Neural cell (in vitro differentiated cells): ENCODE measurements around the gene BAIAP2L1. TPM values are rescaled to one million over a fixed set of nuclear protein-coding genes. Genes with fewer than 3 reads are reported as not detected.
A peak's percentile ranks its signal among the peaks of the same experiment; 100 is the strongest.
"Not testable (repeated sequence)": the region's sequence is repeated elsewhere in the genome, so short reads cannot be mapped to it uniquely, and the experiment has no call there.

Experiments used
- H2AFZ ChIP-seq: fragments of 200-600, 300-800 bp; sonication (generic), shearing (Covaris generic); 2 replicates; pipeline ENCODE4 v1.6.0; 2014; ENCODE audit warnings: low read depth, mild to moderate bottlenecking, antibody characterized with exemption, low read length, moderate library complexity
- H3F3A ChIP-seq: fragments of 200-600 bp; shearing (Covaris generic); 2 replicates; pipeline ENCODE4 v1.6.1; 2016; ENCODE audit warnings: mild to moderate bottlenecking, moderate library complexity, mixed read lengths, antibody characterized with exemption, low read length; ENCODE audit not compliant: insufficient read depth, poor library complexity, severe bottlenecking
- H3K27ac ChIP-seq: fragments of 200-600, 300-800 bp; sonication (generic), shearing (Covaris generic); 2 replicates; pipeline ENCODE4 v1.5.1; 2014; ENCODE audit warnings: mild to moderate bottlenecking, low read length, moderate library complexity
- H3K27me3 ChIP-seq: fragments of 300-800, 200-600 bp; sonication (generic), shearing (Covaris generic); 2 replicates; pipeline ENCODE4 v1.6.0; 2014; ENCODE audit warnings: mild to moderate bottlenecking, low read depth, low read length, moderate library complexity; ENCODE audit not compliant: insufficient read depth
- H3K36me3 ChIP-seq: fragments of 300-800, 200-600 bp; sonication (generic), shearing (Covaris generic); 2 replicates; pipeline ENCODE4 v1.5.1; 2014; ENCODE audit warnings: mild to moderate bottlenecking, antibody characterized with exemption, low read length, moderate library complexity; ENCODE audit not compliant: insufficient read depth
- H3K4me2 ChIP-seq: fragments of 300-800, 200-600 bp; sonication (generic), shearing (Covaris generic); 2 replicates; pipeline ENCODE4 v1.6.0; 2014; ENCODE audit warnings: mild to moderate bottlenecking, low read length
- H3K4me3 ChIP-seq: fragments of 300-800, 200-600 bp; sonication (generic), shearing (Covaris generic); 2 replicates; pipeline ENCODE4 v1.5.1; 2014; ENCODE audit warnings: mild to moderate bottlenecking, low read length, moderate library complexity
- H3K79me2 ChIP-seq: fragments of 200-600 bp; shearing (Covaris generic); replicated peaks from 2 replicates; pipeline ENCODE4 v1.6.0; 2014; ENCODE audit warnings: mild to moderate bottlenecking, low read length, moderate library complexity; ENCODE audit not compliant: insufficient read depth
- H3K9ac ChIP-seq: fragments of 300-800, 200-600 bp; sonication (generic), shearing (Covaris generic); 2 replicates; pipeline ENCODE4 v1.6.1; 2016; ENCODE audit warnings: mild to moderate bottlenecking, low read length, mixed read lengths
- H3K9me2 ChIP-seq: fragments of 200-600 bp; shearing (Covaris generic); 2 replicates; pipeline ENCODE4 v1.6.1; 2016; ENCODE audit warnings: mild to moderate bottlenecking, low read length, mixed read lengths; ENCODE audit not compliant: insufficient read depth
- H3K9me3 ChIP-seq: fragments of 200-600, 300-800 bp; sonication (generic), shearing (Covaris generic); 2 replicates; pipeline ENCODE4 v1.6.1; 2016; ENCODE audit warnings: mild to moderate bottlenecking, mixed run types, low read length, moderate library complexity, mixed read lengths
- H4K20me1 ChIP-seq: fragments of 200-600 bp; shearing (Covaris generic); 2 replicates; pipeline ENCODE4 v1.6.1; 2016; ENCODE audit warnings: mild to moderate bottlenecking, mixed run types; ENCODE audit not compliant: insufficient read depth
- CTCF ChIP-seq: fragments of 450-650 bp; IDR thresholded peaks from 2 replicates; pipeline ENCODE4 v1.5.1; 2014; ENCODE audit warnings: antibody characterized with exemption, mild to moderate bottlenecking, moderate library complexity; ENCODE audit not compliant: poor library complexity, severe bottlenecking
- EP300 ChIP-seq: fragments of 450-650 bp; conservative IDR thresholded peaks from 2 replicates; pipeline ENCODE4 v1.6.1; 2014; ENCODE audit warnings: antibody characterized with exemption, mild to moderate bottlenecking, moderate library complexity; ENCODE audit not compliant: poor library complexity, severe bottlenecking
- EZH2 ChIP-seq: fragments of 200-600, 300-800 bp; shearing (Covaris generic), sonication (generic); IDR thresholded peaks from 2 replicates; pipeline ENCODE4 v1.6.1; 2014; ENCODE audit warnings: antibody characterized with exemption, low read length, borderline replicate concordance, mild to moderate bottlenecking; ENCODE audit not compliant: insufficient read depth, poor library complexity, severe bottlenecking
- MXI1 ChIP-seq: fragments of 450-650 bp; conservative IDR thresholded peaks from 2 replicates; pipeline ENCODE4 v1.6.1; 2014; ENCODE audit warnings: antibody characterized with exemption, mild to moderate bottlenecking; ENCODE audit not compliant: poor library complexity, severe bottlenecking
- POLR2AphosphoS5 ChIP-seq: IDR thresholded peaks from 2 replicates; pipeline ENCODE4 v1.6.1; 2012
- RAD21 ChIP-seq: fragments of 450-650 bp; conservative IDR thresholded peaks from 2 replicates; pipeline ENCODE4 v1.6.1; 2014; ENCODE audit warnings: antibody characterized with exemption, mild to moderate bottlenecking, moderate library complexity
- REST ChIP-seq: IDR thresholded peaks from 2 replicates; pipeline ENCODE4 v1.6.1; 2012; ENCODE audit warnings: borderline replicate concordance
- SMC3 ChIP-seq: fragments of 450-650 bp; conservative IDR thresholded peaks from 2 replicates; pipeline ENCODE4 v1.6.1; 2014; ENCODE audit warnings: antibody characterized with exemption, mild to moderate bottlenecking, moderate library complexity; ENCODE audit not compliant: poor library complexity
- TAF1 ChIP-seq: IDR thresholded peaks from 2 replicates; pipeline ENCODE4 v1.6.1; 2012; ENCODE audit warnings: low read depth
- polyA minus RNA-seq: library from RNA; depleted of rRNA, polyadenylated mRNA; stranded (reverse); fragments of >200 nt; gene quantifications from 2 replicates; pipeline ENCODE4 v1.2.3, GENCODE V29; 2014
- polyA plus RNA-seq: library from polyadenylated mRNA; depleted of rRNA; stranded (reverse); fragments of >200 nt; gene quantifications from 2 replicates; pipeline ENCODE4 v1.2.3, GENCODE V29; 2014

The BAIAP2L1 gene
- polyA plus RNA-seq (0.54 TPM in 1 of 2 replicates, not detected in the other), polyA minus RNA-seq (0.23 and 0.24 TPM in 2 replicates)

- no peaks in the 10 kb centered on the region for H3F3A ChIP-seq
- H3K4me3 ChIP-seq = peak within 1 kb of the TSS; percentile 64
- no peaks in the 10 kb centered on the region for H3K36me3 ChIP-seq
- H3K27ac ChIP-seq = no peak within 1 kb of the TSS
- no peak within 1 kb of the TSS for H2AFZ ChIP-seq
- no peaks in the 10 kb centered on the region for H3K9me2 ChIP-seq
- H3K9me3 ChIP-seq = no peaks in the 10 kb centered on the region
- no peak within 1 kb of the TSS for H3K9ac ChIP-seq
- no peaks in the 10 kb centered on the region for H4K20me1 ChIP-seq
- peaks cover 6% of the 10 kb centered on the region for H3K27me3 ChIP-seq
- no peak within 1 kb of the TSS for H3K4me2 ChIP-seq
- no peaks in the 10 kb centered on the region for H3K79me2 ChIP-seq
- TF ChIP-seq TAF1 (no peak), CTCF (no peak), EZH2 (no peak), REST (no peak), SMC3 (no peak), EP300 (no peak), RAD21 (no peak), POLR2AphosphoS5 (no peak), MXI1 (no peak)
Observed at GRCh38 chr7:98400542-98401340, at the start of gene BAIAP2L1. TSS of gene BAIAP2L1 (minus strand) at chr7:98401090. CDS start at chr7:98400852, 238 bp downstream.

- Histone ChIP-seq H3K27me3 (no peaks in the 10 kb centered on the region), H2AFZ (no peak overlapping the region), H3K27ac (no peak overlapping the region), H3K79me2 (no peaks in the 10 kb centered on the region), H4K20me1 (no peaks in the 10 kb centered on the region), H3K4me2 (no peak overlapping the region), H3K4me3 (no peak overlapping the region), H3K36me3 (no peaks in the 10 kb centered on the region), H3K9me3 (no peaks in the 10 kb centered on the region), H3K9me2 (no peaks in the 10 kb centered on the region), H3K9ac (no peak overlapping the region), H3F3A (no peaks in the 10 kb centered on the region)
- TF ChIP-seq TAF1 (no peak), REST (no peak), EZH2 (no peak), SMC3 (no peak), POLR2AphosphoS5 (no peak), MXI1 (no peak), EP300 (no peak), RAD21 (no peak), CTCF (no peak)
Observed at GRCh38 chr7:98448766-98449165, 47.9 kb upstream of the BAIAP2L1 start.

- H3K4me3 ChIP-seq, H3K4me2 ChIP-seq, H3F3A ChIP-seq, H3K36me3 ChIP-seq, H3K9me2 ChIP-seq, H3K27ac ChIP-seq, H3K79me2 ChIP-seq, H3K9me3 ChIP-seq, H4K20me1 ChIP-seq, H3K27me3 ChIP-seq, H3K9ac ChIP-seq, H2AFZ ChIP-seq: not testable (repeated sequence)
Observed at GRCh38 chr7:98440992-98441391, 40.1 kb upstream of the BAIAP2L1 start.
